Measurements from ENCODE around the gene C10orf95. TPM values are rescaled to one million over a fixed set of nuclear protein-coding genes. Genes with fewer than 3 reads are reported as not detected.
"Not testable (repeated sequence)": the region's sequence is repeated elsewhere in the genome, so short reads cannot be mapped to it uniquely, and the experiment has no call there.

C10orf95 gene, protein sequence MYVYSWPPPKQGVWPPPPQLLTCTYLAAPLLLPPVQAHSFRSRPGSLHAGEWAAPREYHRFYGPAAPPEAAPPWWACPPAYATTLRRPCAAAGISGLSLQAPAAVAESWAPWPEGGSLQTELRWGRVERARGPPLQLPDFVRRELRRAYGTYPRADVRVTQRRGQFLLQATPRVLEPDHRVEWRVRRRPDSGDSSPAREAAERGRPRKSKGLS
- total RNA-seq (under 1 TPM in 1 of 4 donors, not detected in 3; 0.36 TPM), polyA plus RNA-seq (1 to 10 TPM in 2 of 3 donors, under 1 TPM in 1; 0.92 to 2.4 (median 1.1) TPM)

DNA sequence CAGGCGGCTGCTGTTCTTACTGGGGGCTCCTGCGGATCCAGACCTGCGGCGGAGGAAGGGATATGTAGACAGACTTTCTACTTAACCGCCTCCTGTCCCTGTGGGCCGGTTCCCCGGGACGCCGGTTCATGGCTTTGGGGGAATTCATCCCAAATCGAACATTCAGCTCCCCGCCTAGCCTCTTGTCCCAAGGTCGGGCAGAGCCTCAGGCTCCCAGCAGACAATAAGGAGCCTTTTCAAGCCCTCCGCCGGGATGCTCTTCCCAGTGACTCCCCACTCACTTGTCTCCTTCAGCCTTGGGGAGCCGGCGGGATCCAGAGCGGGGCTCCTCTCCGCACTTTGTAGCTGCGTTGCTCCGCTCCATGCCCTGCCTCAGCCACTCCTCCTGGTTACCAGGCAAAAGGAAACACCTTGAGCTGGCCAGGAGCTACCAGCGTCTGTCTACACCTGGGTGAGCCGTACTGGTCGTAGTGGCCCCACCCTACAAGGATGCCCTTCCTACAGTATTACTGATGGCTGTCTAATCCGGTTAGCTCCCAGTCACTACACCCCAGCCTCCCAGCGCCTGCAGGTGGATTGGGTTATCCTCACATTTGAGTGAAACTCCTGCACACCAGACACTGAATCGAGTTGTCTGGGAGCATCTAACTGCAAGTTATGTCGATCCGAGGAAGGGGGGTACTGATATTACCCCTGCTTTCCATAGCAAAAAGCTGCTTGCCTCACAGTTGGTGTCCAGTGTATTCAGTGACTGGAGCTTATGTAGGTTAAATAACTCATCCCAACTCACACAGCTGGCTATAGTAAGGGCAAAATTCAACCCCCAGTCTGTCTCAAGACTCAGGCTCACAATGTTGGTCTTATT, at the start of gene C10orf95:
Gene C10orf95, minus strand, starts transcription at position 439 of the 865 bp plus-strand sequence. CDS start 450 bp downstream, outside the sequence.
- no peak for DNase-seq
- 8 to 27% methylated on average over 28 of the region's 28 CpGs for WGBS, 2 donors
- Histone ChIP-seq H3K27ac (peak within 1 kb of the TSS; percentile 83 to 88 (median 84)), H3K27me3 (no peaks in the 10 kb centered on the region), H3K4me1 (peaks cover 0 to 20% (median 17%) of the 10 kb centered on the region in 4 donors), H3K9me3 (no peaks in the 10 kb centered on the region), H3K36me3 (no peaks in the 10 kb centered on the region), H3K4me3 (peak within 1 kb of the TSS; percentile 60 to 86 (median 70))
- TF ChIP-seq, protein P1, sequence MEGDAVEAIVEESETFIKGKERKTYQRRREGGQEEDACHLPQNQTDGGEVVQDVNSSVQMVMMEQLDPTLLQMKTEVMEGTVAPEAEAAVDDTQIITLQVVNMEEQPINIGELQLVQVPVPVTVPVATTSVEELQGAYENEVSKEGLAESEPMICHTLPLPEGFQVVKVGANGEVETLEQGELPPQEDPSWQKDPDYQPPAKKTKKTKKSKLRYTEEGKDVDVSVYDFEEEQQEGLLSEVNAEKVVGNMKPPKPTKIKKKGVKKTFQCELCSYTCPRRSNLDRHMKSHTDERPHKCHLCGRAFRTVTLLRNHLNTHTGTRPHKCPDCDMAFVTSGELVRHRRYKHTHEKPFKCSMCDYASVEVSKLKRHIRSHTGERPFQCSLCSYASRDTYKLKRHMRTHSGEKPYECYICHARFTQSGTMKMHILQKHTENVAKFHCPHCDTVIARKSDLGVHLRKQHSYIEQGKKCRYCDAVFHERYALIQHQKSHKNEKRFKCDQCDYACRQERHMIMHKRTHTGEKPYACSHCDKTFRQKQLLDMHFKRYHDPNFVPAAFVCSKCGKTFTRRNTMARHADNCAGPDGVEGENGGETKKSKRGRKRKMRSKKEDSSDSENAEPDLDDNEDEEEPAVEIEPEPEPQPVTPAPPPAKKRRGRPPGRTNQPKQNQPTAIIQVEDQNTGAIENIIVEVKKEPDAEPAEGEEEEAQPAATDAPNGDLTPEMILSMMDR (IDR thresholded peaks at IDR 0.05), result no peak
- TF ChIP-seq POLR2A (IDR thresholded peaks at IDR 0.05) (no peak), POLR2AphosphoS5 (IDR thresholded peaks at IDR 0.05) (no peak), EP300 (IDR thresholded peaks at IDR 0.05) (no peak)
- intact Hi-C loops (cut with DNase I), result loop anchor here (2.0 kb wide), 1 partner anchor 19 kb away; the partner anchor contains the start of gene CUEDC2

DNA sequence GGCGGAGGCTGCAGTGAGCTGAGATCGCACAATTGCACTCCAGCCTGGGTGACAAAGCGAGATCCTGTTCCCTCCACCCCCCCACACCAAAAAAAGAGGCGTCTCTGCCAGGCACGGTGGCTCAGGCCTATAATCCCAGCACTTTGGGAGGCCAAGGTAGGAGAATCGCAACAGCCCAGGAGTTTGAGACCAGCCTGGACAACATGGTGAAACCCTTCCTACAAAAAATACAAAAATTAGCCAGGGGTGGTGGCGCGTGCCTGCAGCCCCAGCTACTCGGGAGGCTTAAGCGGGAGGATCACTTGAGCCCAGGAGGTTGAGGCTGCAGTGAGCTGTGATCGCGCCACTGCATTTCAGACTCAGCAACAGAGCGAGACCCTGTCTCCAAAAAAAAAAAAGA, 49.3 kb upstream of the C10orf95 start:
- intact Hi-C loops (cut with DNase I), result loop anchor here (5.0 kb wide), 2 partner anchors 108 to 348 kb away; partner anchors contain the start of gene NOLC1
- not testable (repeated sequence) for DNase-seq, H3K9me3 ChIP-seq, H3K27me3 ChIP-seq, H3K36me3 ChIP-seq
- H3K4me3 ChIP-seq, result peak overlapping the region in 1 of 4 donors; percentile 95
- 96% methylated on average over 13 of the region's 13 CpGs for WGBS, 2 donors
- peaks cover 0 to 78% (median 72%) of the 10 kb centered on the region in 4 donors for H3K4me1 ChIP-seq
- peak overlapping the region; percentile 91 to 98 (median 94) for H3K27ac ChIP-seq

DNA sequence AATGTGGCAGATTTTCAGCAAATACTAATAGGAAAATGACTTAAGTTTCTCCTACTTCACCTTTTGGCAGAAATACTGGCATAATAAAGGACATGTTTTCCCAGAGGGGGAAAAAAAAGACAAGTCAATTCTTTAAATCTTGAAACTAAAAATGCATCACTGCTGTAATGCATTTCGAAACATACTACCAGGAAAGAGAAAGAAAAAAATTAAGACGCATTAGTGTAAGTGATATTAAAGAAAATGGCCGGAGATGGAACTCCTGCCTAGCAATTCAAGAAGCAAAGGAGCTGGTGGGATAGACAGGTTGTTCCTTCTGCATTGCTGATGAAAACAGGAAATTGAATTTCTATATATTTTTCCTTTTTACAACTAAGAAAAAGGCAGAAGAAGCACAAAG, 48.0 kb upstream of the C10orf95 start:
- 93 to 95% methylated on average over 3 of the region's 3 CpGs for WGBS, 2 donors
- Histone ChIP-seq H3K27ac (peak overlapping the region; percentile 91 to 98 (median 94)), H3K4me3 (no peak overlapping the region), H3K9me3 (no peaks in the 10 kb centered on the region), H3K27me3 (no peaks in the 10 kb centered on the region), H3K36me3 (no peaks in the 10 kb centered on the region), H3K4me1 (peaks cover 0 to 77% (median 72%) of the 10 kb centered on the region in 4 donors)
- TF ChIP-seq, protein P1 (IDR thresholded peaks at IDR 0.05), result no peak
- no peak for TF ChIP-seq EP300 (IDR thresholded peaks at IDR 0.05)
- no peak for TF ChIP-seq POLR2A (IDR thresholded peaks at IDR 0.05)
- TF ChIP-seq POLR2AphosphoS5 (IDR thresholded peaks at IDR 0.05), result no peak
- DNase-seq, result no peak
- intact Hi-C loops (cut with DNase I), result no loop called here

DNA sequence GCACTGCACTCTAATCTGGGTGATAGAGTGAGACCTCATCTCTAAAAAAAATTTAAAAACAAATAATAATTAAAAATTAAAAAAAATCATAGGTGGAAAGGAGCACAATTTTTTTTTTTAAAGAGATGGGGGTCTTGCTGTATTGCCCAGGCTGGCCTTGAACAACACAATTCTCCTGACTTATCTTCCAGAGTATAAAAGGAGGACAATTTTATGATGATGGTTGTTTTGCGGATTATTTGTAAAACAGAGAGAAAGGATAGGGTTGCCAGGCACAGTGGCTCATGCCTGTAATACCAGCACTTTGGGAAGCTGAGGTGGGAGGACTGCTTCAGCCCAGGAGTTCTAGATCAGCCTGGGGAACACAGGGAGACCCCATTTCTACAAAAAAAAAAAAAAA, 46.2 kb upstream of the C10orf95 start:
- H3K27ac ChIP-seq, result peak overlapping the region in 3 of 4 donors; percentile 33 to 95 (median 91)
- no peak overlapping the region for H3K4me3 ChIP-seq
- no peaks in the 10 kb centered on the region for H3K36me3 ChIP-seq
- intact Hi-C loops (cut with DNase I), result no loop called here
- WGBS, 2 donors, result 95 to 97% methylated on average over 1 of the region's 1 CpG
- no peaks in the 10 kb centered on the region for H3K9me3 ChIP-seq
- H3K4me1 ChIP-seq, result peaks cover 0 to 89% (median 81%) of the 10 kb centered on the region in 4 donors
- H3K27me3 ChIP-seq, result no peaks in the 10 kb centered on the region
- TF ChIP-seq, protein P1 (IDR thresholded peaks at IDR 0.05), result no peak
- TF ChIP-seq EP300 (IDR thresholded peaks at IDR 0.05) (no peak), POLR2AphosphoS5 (IDR thresholded peaks at IDR 0.05) (no peak), POLR2A (IDR thresholded peaks at IDR 0.05) (no peak)
- no peak for DNase-seq

DNA sequence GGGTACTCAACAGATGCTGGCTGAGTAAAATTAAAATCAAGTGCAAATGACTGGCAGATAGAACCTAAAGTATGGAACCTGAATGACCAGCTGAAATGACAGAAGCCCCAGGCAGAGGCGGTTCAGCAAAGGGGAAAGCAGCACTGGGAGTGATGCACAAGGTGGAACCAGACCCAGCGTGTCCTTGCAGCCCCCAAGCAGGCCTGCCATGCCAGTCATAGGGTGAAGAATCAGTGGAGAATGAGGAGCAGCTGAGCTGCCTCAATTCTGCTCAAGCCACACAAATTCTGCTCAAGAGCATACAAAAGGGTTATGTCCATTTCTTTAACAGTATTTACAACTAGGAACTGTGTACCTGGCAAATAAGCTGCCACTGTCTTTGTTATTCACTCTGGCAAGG, 42.4 kb upstream of the C10orf95 start:
- Histone ChIP-seq H3K36me3 (peaks cover 2 to 28% (median 12%) of the 10 kb centered on the region in 4 donors), H3K27me3 (no peaks in the 10 kb centered on the region), H3K4me1 (peaks cover 0 to 80% (median 72%) of the 10 kb centered on the region in 4 donors), H3K9me3 (no peaks in the 10 kb centered on the region), H3K4me3 (no peak overlapping the region), H3K27ac (peak overlapping the region; percentile 76 to 86 (median 79))
- intact Hi-C loops (cut with DNase I), result no loop called here
- WGBS, 2 donors, result 93 to 96% methylated on average over 2 of the region's 2 CpGs
- no peak for DNase-seq
- TF ChIP-seq POLR2AphosphoS5 (IDR thresholded peaks at IDR 0.05) (no peak), EP300 (IDR thresholded peaks at IDR 0.05) (no peak), POLR2A (IDR thresholded peaks at IDR 0.05) (no peak)
- TF ChIP-seq, protein P1 (IDR thresholded peaks at IDR 0.05), result no peak

Data from sigmoid colon (tissue), 7 donors.